Ovary (tissue), 3 donors: Measurements from ENCODE around the gene EWSR1.

Experiments used
- CTCF ChIP-seq, 3 donors: fragments of 450-650 bp in 2 of 3; fragments of 200-600 bp in 1 of 3; IDR thresholded peaks; one replicate each; pipeline versions ENCODE4 v1.5.1 to v1.8.0; 2016 to 2022; ENCODE audit warnings: antibody characterized with exemption in 3 of 3, mild to moderate bottlenecking in 1 of 3
- EP300 ChIP-seq: sonication (generic); formaldehyde crosslinking; IDR thresholded peaks from one replicate; pipeline ENCODE4 v1.6.1; 2017; ENCODE audit warnings: antibody characterized with exemption
- donor health status: DM: no; HTN: no; CAD: no.

GRCh38 chr22:29335656-29336055, 67.6 kb downstream of the EWSR1 start:
- no peak for TF ChIP-seq CTCF (IDR thresholded peaks at IDR 0.05)
- no peak for TF ChIP-seq EP300
